OCI-LY3 (cell line): ENCODE measurements around the gene LMX1A.

Experiments used
- H2AFZ ChIP-seq: fragments of 200-600, 300-600 bp; shearing (Covaris generic); 2 replicates; pipeline ENCODE4 v1.6.0; 2014; ENCODE audit warnings: antibody characterized with exemption, low read depth, low read length
- H3K27ac ChIP-seq: fragments of 200-600, 300-600 bp; sonication (generic); 2 replicates; pipeline ENCODE4 v1.5.1; 2014; ENCODE audit warnings: mild to moderate bottlenecking, low read length, moderate library complexity, mixed read lengths
- H3K27me3 ChIP-seq: fragments of 200-600, 300-600 bp; sonication (generic); 2 replicates; pipeline ENCODE4 v1.6.1; 2014; ENCODE audit warnings: low read depth, low read length, mixed read lengths
- H3K36me3 ChIP-seq: fragments of 200-600, 300-600 bp; sonication (generic); replicated peaks from 2 replicates; pipeline ENCODE3; 2014; ENCODE audit warnings: low read depth, low read length, mixed read lengths
- H3K4me1 ChIP-seq: fragments of 300-600, 200-600 bp; sonication (generic); 2 replicates; pipeline ENCODE4 v1.6.1; 2014; ENCODE audit warnings: low read length, mixed read lengths
- H3K4me2 ChIP-seq: fragments of 200-600, 300-600 bp; sonication (generic); 2 replicates; pipeline ENCODE4 v1.6.1; 2014; ENCODE audit warnings: low read length, mixed read lengths
- H3K4me3 ChIP-seq: fragments of 300-600, 200-600 bp; sonication (generic); 2 replicates; pipeline ENCODE4 v1.5.1; 2014; ENCODE audit warnings: antibody characterized with exemption, mild to moderate bottlenecking, low read length, moderate library complexity
- H3K79me2 ChIP-seq: fragments of 300-600, 200-600 bp; shearing (Covaris generic); 2 replicates; pipeline ENCODE4 v1.6.1; 2014; ENCODE audit warnings: mild to moderate bottlenecking, low read length, mixed read lengths
- H3K9ac ChIP-seq: fragments of 300-600, 200-600 bp; shearing (Covaris generic); 2 replicates; pipeline ENCODE4 v1.6.0; 2014; ENCODE audit warnings: mild to moderate bottlenecking, low read length, moderate library complexity
- H3K9me3 ChIP-seq: fragments of 200-600, 300-600 bp; shearing (Covaris generic); 2 replicates; pipeline ENCODE4 v1.6.1; 2014; ENCODE audit warnings: low read length, mixed read lengths; ENCODE audit not compliant: insufficient read depth
- H4K20me1 ChIP-seq: fragments of 200-600, 300-600 bp; sonication (generic); 2 replicates; pipeline ENCODE4 v1.6.1; 2016; ENCODE audit warnings: low read length, mixed read lengths; ENCODE audit not compliant: insufficient read depth
- EZH2phosphoT487 ChIP-seq: fragments of 200-600 bp; shearing (Covaris generic); IDR thresholded peaks from 2 replicates; pipeline ENCODE4 v1.6.1; 2018; ENCODE audit warnings: antibody characterized with exemption, mixed run types, low read depth
- TF ChIP-seq, protein P1 (sequence below): fragments of 200-600, 300-600 bp; sonication (generic); IDR thresholded peaks from 2 replicates; pipeline ENCODE4 v1.5.1; 2014; ENCODE audit warnings: antibody characterized with exemption, low read length, low read depth

LMX1A gene

DNA sequence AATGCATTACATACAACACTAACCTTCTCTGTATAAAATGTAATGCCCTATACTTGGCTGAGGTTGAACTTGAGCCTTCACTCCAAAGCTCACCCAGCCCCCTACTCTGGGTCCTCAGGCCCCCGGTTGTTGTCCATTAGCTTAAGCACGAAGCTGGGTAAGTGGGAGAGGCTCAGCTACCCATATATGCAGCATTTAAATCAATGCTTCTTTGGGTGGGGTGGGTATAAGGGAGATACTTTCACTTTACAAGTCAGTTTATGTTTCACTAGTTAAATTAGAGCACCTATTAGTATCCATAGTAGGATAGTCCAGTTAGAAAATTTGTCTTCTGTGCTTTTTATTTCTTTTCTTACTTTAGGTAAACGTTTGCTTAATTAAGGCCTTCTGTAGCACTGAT, 151.4 kb downstream of the LMX1A start:
- H3K79me2 ChIP-seq: no peaks in the 10 kb centered on the region
- no peaks in the 10 kb centered on the region for H3K36me3 ChIP-seq
- no peaks in the 10 kb centered on the region for H4K20me1 ChIP-seq
- no peak overlapping the region for H3K9ac ChIP-seq
- TF ChIP-seq, protein P1, sequence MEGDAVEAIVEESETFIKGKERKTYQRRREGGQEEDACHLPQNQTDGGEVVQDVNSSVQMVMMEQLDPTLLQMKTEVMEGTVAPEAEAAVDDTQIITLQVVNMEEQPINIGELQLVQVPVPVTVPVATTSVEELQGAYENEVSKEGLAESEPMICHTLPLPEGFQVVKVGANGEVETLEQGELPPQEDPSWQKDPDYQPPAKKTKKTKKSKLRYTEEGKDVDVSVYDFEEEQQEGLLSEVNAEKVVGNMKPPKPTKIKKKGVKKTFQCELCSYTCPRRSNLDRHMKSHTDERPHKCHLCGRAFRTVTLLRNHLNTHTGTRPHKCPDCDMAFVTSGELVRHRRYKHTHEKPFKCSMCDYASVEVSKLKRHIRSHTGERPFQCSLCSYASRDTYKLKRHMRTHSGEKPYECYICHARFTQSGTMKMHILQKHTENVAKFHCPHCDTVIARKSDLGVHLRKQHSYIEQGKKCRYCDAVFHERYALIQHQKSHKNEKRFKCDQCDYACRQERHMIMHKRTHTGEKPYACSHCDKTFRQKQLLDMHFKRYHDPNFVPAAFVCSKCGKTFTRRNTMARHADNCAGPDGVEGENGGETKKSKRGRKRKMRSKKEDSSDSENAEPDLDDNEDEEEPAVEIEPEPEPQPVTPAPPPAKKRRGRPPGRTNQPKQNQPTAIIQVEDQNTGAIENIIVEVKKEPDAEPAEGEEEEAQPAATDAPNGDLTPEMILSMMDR: no peak
- TF ChIP-seq EZH2phosphoT487: no peak
- H3K4me1 ChIP-seq: no peaks in the 10 kb centered on the region
- no peak overlapping the region for H3K27ac ChIP-seq
- no peak overlapping the region for H3K4me3 ChIP-seq
- H3K27me3 ChIP-seq: peaks cover 14% of the 10 kb centered on the region; the same call in 1 of the 2 replicates
- H3K4me2 ChIP-seq: no peak overlapping the region
- H2AFZ ChIP-seq: no peak overlapping the region
- H3K9me3 ChIP-seq: no peaks in the 10 kb centered on the region

DNA sequence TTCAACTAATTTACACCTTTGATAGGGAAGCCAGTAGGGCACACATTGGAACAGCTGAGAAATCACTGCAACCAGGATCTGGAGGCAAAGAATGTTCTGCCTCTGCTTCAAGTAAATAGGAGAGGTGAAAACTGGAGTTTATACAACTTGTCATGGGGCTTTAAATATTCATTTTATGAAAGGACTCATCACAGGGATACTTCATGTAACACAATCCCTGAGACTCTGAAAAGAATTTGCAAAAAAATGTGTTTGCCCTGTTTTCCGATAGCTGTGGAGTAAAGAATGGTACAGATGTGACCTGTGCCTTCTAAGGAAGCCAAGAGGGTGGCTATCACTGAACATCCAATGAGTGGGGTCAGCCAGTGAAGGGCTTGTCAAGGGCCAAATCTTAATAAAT, 152.0 kb downstream of the LMX1A start:
- no peak overlapping the region for H3K4me3 ChIP-seq
- H3K9me3 ChIP-seq: no peaks in the 10 kb centered on the region
- no peak overlapping the region for H3K9ac ChIP-seq
- no peak overlapping the region for H3K27ac ChIP-seq
- peaks cover 14% of the 10 kb centered on the region; the same call in 1 of the 2 replicates for H3K27me3 ChIP-seq
- no peak overlapping the region for H2AFZ ChIP-seq
- H3K4me1 ChIP-seq: no peaks in the 10 kb centered on the region
- no peaks in the 10 kb centered on the region for H3K36me3 ChIP-seq
- H3K4me2 ChIP-seq: no peak overlapping the region
- no peaks in the 10 kb centered on the region for H4K20me1 ChIP-seq
- H3K79me2 ChIP-seq: no peaks in the 10 kb centered on the region
- TF ChIP-seq, protein P1: no peak

DNA sequence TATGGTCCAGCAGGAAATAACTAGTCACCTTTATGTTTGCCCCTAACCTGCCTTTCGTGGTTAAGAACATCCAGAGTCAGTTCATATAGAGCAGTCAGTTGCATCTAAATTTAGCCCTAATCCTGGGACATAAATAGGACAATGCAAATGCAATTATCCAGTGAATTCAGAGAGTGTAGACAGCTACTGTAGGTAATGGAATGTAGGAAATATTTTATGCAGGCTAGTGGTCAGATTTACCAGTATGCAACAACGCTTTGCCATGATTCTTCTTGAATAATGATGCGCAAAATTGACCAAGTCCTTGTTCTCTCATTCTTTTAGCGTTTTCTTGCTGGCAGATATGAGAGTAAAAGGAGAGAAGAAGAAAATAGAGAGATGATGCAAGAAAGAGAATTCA, 165.4 kb downstream of the LMX1A start:
- Histone ChIP-seq H3K27ac (no peak overlapping the region), H4K20me1 (no peaks in the 10 kb centered on the region), H3K4me3 (no peak overlapping the region), H3K9me3 (no peaks in the 10 kb centered on the region), H3K4me2 (no peak overlapping the region), H3K27me3 (peaks cover 36% of the 10 kb centered on the region; the same call in 1 of the 2 replicates), H3K9ac (no peak overlapping the region), H2AFZ (no peak overlapping the region), H3K36me3 (no peaks in the 10 kb centered on the region), H3K4me1 (no peaks in the 10 kb centered on the region), H3K79me2 (no peaks in the 10 kb centered on the region)
- TF ChIP-seq, protein P1: no peak
- no peak for TF ChIP-seq EZH2phosphoT487

DNA sequence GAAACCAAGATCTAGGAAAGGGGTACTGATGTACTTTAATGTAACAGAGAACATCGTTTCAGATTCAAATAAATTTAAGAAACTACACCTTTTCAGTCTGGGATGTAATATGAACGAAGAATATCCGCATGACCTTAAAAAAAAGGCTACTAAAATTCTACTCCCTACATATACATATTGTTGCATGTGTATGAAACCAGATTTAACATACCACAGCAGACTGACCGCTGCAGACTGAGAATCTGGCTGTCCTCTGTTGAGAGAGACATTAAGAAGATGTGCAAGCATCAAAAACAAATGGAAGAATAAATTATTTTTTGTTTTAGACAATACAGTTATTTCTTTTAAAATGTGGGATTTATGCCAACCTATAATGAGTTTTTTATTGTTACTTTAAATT, 166.6 kb downstream of the LMX1A start:
- Histone ChIP-seq H3K27me3 (peaks cover 25% of the 10 kb centered on the region; the same call in 1 of the 2 replicates), H3K9ac (no peak overlapping the region)
- TF ChIP-seq EZH2phosphoT487: no peak
- TF ChIP-seq, protein P1: no peak

More for the DNA sequence above, 166.6 kb downstream of the LMX1A start:
- Histone ChIP-seq H3K9me3 (no peaks in the 10 kb centered on the region), H3K27ac (no peak overlapping the region), H3K4me3 (no peak overlapping the region), H3K79me2 (no peaks in the 10 kb centered on the region), H3K4me1 (no peaks in the 10 kb centered on the region), H3K36me3 (no peaks in the 10 kb centered on the region), H2AFZ (no peak overlapping the region), H3K4me2 (no peak overlapping the region), H4K20me1 (no peaks in the 10 kb centered on the region)
